Kidney (tissue), 14 donors: ENCODE measurements around the gene SLC2A10. TPM values are rescaled to one million over a fixed set of nuclear protein-coding genes. Genes with fewer than 3 reads are reported as not detected.

Source experiments
- DNase-seq, 5 donors: peaks; one replicate each; pipeline ENCODE4 v3.0.0-alpha.2; 2013 to 2020
- FAIRE-seq: peaks from 2 replicates; lab custom pipeline; 2012; peaks lifted over from hg19 to GRCh38; lab: Jason Lieb, UNC
- H3K27ac ChIP-seq, 2 donors: one replicate each; pipeline ENCODE4 v1.7.0; 2013; ENCODE audit warnings: low read depth in 2 of 2, low read length in 2 of 2, inconsistent platforms in 1 of 2
- H3K27me3 ChIP-seq: one replicate; pipeline ENCODE4 v1.7.1; 2013; ENCODE audit warnings: low read length, inconsistent platforms; ENCODE audit not compliant: control insufficient read depth, insufficient read depth
- H3K36me3 ChIP-seq, 3 donors: one replicate each; pipeline versions ENCODE4 v1.7.0 to v1.7.1; 2013; ENCODE audit warnings: low read length in 3 of 3, control low read depth in 1 of 3, inconsistent platforms in 1 of 3; ENCODE audit not compliant: insufficient read depth in 3 of 3, control insufficient read depth in 2 of 3
- H3K4me1 ChIP-seq, 3 donors: one replicate each; pipeline versions ENCODE4 v1.7.0 to v1.7.1; 2013; ENCODE audit warnings: low read length in 3 of 3, inconsistent platforms in 1 of 3, low read depth in 1 of 3; ENCODE audit not compliant: control insufficient read depth in 2 of 3, insufficient read depth in 2 of 3
- H3K4me3 ChIP-seq, 3 donors: one replicate each; pipeline versions ENCODE4 v1.7.0 to v1.8.1; 2013; ENCODE audit warnings: low read length in 3 of 3, control low read depth in 1 of 3, inconsistent platforms in 1 of 3
- H3K9ac ChIP-seq, 3 donors: one replicate each; pipeline versions ENCODE4 v1.7.0 to v1.7.1; 2013; ENCODE audit warnings: low read length in 3 of 3, control low read depth in 1 of 3, inconsistent platforms in 1 of 3
- H3K9me3 ChIP-seq, 3 donors: one replicate each; pipeline versions ENCODE4 v1.7.0 to v1.7.1; 2013; ENCODE audit warnings: low read length in 3 of 3, control low read depth in 1 of 3, inconsistent platforms in 1 of 3; ENCODE audit not compliant: control insufficient read depth in 2 of 3, insufficient read depth in 1 of 3
- intact Hi-C: fragments of 100-400 bp; cut with DNase I; formaldehyde crosslinking; loops from one replicate; pipeline ENCODE4 v1.11.1; 2022
- polyA plus RNA-seq: library from polyadenylated mRNA; stranded (reverse); fragments of 350-450 nt; fragmentation: Illumina TruSeq; extraction: RNeasy Lipid Tissue Mini Kit (QIAGEN cat#74804); gene quantifications from one replicate; pipeline ENCODE4 v1.2.3, GENCODE V29; 2014; ENCODE audit warnings: low read depth, low replicate concordance; ENCODE audit not compliant: insufficient read depth
- total RNA-seq: library from RNA; stranded (reverse); fragmentation: NEBNext Ultra II Directional; extraction: Animal tissue kit (Norgen Biotek cat#: 25700); gene quantifications from one replicate; pipeline ENCODE4 v1.2.1, GENCODE V29; 2021
- TF ChIP-seq, protein P1 (sequence below): IDR thresholded peaks from 3 replicates; pipeline ENCODE4 v1.5.1; 2012; ENCODE audit warnings: mild to moderate bottlenecking, moderate library complexity, borderline replicate concordance; ENCODE audit not compliant: insufficient read depth; ENCODE audit errors: extremely low read depth
- donor health status: control.
- donor health status: control.
- donor health status: control.
- donor health status: control.
- donor health status: control.
- donor health status: DM: yes; HTN: yes; CAD: no.
- donor health status: Normal renal cell carcinoma (clear cell type).

Gene SLC2A10
- total and polyA plus RNA-seq, 2 donors from 2014 or later: 3.7 to 7.1 TPM

DNA sequence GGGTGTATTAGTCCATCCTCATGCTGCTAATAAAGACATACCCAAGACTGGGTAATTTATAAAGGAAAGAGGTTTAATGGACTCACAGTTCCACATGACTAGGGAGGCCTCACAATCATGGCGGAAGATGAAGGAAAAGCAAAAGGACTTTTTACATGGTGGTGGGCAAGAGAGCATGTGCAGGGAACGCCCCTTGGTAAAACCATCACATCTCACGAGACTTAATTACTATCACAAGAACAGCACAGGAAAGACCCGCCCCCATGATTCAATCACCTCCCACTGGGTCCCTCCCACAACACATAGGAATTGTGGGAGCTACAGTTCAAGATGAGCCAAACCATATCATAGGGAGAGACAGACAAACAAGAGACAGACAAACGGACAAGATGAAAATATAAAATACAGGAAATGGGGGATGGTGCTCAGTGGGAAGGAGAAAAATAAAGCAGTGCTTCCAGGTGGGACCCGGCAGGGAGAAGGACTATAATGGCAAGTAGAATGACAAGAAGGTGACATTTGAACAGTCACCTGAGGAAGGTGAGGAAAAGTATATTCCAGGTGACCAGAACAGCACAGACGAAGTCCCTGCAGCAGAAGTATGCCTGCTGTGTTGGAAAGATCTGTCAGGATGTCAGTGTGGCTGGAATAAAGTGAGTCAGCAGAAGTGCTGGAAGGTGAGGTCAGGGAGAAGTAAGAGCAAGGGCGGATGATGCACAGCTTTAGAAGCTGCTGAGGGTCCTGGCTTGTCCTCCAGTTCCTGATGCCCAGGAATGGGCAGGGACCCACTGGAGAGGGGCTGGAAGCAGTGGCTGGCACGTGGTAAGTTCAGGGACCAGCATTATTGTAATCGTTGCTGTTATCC lies 61.1 kb downstream of the SLC2A10 start:
- no peak for FAIRE-seq
- H3K9ac ChIP-seq: no peak overlapping the region
- no peak for DNase-seq
- peaks cover 0 to 1% (median 0%) of the 10 kb centered on the region in 3 donors for H3K4me1 ChIP-seq
- intact Hi-C loops: no loop called here
- H3K4me3 ChIP-seq: no peak overlapping the region
- H3K27ac ChIP-seq: no peak overlapping the region
- no peaks in the 10 kb centered on the region for H3K36me3 ChIP-seq
- H3K9me3 ChIP-seq: no peaks in the 10 kb centered on the region
- TF ChIP-seq, protein P1, sequence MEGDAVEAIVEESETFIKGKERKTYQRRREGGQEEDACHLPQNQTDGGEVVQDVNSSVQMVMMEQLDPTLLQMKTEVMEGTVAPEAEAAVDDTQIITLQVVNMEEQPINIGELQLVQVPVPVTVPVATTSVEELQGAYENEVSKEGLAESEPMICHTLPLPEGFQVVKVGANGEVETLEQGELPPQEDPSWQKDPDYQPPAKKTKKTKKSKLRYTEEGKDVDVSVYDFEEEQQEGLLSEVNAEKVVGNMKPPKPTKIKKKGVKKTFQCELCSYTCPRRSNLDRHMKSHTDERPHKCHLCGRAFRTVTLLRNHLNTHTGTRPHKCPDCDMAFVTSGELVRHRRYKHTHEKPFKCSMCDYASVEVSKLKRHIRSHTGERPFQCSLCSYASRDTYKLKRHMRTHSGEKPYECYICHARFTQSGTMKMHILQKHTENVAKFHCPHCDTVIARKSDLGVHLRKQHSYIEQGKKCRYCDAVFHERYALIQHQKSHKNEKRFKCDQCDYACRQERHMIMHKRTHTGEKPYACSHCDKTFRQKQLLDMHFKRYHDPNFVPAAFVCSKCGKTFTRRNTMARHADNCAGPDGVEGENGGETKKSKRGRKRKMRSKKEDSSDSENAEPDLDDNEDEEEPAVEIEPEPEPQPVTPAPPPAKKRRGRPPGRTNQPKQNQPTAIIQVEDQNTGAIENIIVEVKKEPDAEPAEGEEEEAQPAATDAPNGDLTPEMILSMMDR: no peak
- H3K27me3 ChIP-seq: no peaks in the 10 kb centered on the region

- Histone ChIP-seq H3K36me3 (no peaks in the 10 kb centered on the region), H3K4me1 (no peaks in the 10 kb centered on the region), H3K4me3 (no peak overlapping the region), H3K9ac (no peak overlapping the region), H3K27me3 (no peaks in the 10 kb centered on the region), H3K9me3 (no peaks in the 10 kb centered on the region), H3K27ac (no peak overlapping the region)
- no peak for DNase-seq
- intact Hi-C loops: no loop called here
- TF ChIP-seq, protein P1: no peak
- FAIRE-seq: no peak
Measured at GRCh38 chr20:46771195-46771588, 61.7 kb downstream of the SLC2A10 start.

- no peaks in the 10 kb centered on the region for H3K9me3 ChIP-seq
- H3K27me3 ChIP-seq: no peaks in the 10 kb centered on the region
- no peak overlapping the region for H3K4me3 ChIP-seq
- no peak overlapping the region for H3K27ac ChIP-seq
- intact Hi-C loops: no loop called here
- DNase-seq (no peak), FAIRE-seq (no peak)
- no peaks in the 10 kb centered on the region for H3K4me1 ChIP-seq
- no peaks in the 10 kb centered on the region for H3K36me3 ChIP-seq
- TF ChIP-seq, protein P1: no peak
- H3K9ac ChIP-seq: no peak overlapping the region
Measured at GRCh38 chr20:46772901-46773300, 63.5 kb downstream of the SLC2A10 start.
